ENCODE measurements around the gene SPATA25.

Gene SPATA25

DNA sequence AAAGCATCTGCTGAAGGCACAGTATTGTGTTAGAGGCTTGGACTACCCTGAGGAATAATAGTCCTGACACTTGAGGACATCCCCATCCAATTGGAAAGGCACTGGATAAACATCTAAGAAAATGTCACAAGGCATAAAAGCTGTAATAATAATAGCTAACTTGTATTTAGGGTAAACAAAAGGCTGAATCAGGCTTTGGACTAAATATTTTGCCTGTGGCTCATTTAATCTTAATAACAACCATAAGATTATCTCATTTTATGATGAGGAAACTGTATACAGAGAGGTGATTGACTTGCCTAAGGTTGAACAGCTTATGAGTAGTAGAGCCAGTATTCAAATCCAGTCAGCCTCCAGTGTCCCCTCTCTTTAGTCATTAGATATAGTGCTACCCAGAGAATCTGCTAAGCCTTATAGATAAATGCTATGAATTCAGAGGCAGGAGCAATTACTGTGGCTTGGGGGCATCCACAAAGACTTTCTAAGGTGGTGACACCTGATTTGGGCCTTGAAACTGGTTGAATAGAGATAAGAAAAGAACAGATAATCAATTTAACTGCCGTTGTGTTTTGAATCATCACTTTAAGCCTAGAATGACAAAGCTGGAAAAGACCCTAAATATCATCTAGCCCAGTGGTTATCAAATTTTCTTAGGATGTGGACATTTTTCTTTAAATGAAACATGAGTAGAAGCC, 13.9 kb downstream of the SPATA25 start:
- Mint-ChIP-seq H3K27me3 (no peaks in the 10 kb centered on the region), H3K9me3 (no peaks in the 10 kb centered on the region), H3K27ac (no peak overlapping the region), H3K36me3 (ENCODE audit: low read depth) (no peaks in the 10 kb centered on the region), H3K4me3 (no peak overlapping the region), H3K4me1 (no peaks in the 10 kb centered on the region)
- no peak for DNase-seq
- ATAC-seq = no peak

DNA sequence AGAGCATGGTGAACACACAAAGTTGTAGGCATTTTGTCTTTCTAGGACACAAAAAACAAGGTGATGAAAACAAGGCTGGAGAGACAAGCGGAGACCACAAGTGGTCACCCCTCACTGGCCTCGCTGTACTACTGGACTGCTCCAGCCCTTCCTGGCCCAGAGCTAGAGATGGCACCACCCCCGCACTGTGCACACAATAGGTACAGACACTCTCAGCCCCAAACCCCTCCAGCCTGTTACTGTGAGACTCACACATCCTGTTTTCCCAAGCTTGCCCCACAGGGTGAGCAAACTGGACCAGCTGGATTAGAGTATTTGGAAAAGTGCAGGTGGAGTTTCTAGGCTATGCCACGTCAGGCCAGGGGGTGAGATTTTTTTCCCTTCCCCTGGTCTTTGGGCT, 14.8 kb downstream of the SPATA25 start:
- DNase-seq (no peak), ATAC-seq (no peak)
- H3K4me3 Mint-ChIP-seq = no peak overlapping the region
- no peaks in the 10 kb centered on the region for H3K9me3 Mint-ChIP-seq
- H3K4me1 Mint-ChIP-seq = no peaks in the 10 kb centered on the region
- no peaks in the 10 kb centered on the region for H3K27me3 Mint-ChIP-seq
- H3K27ac Mint-ChIP-seq = no peak overlapping the region
- no peaks in the 10 kb centered on the region for H3K36me3 Mint-ChIP-seq (ENCODE audit: low read depth)

DNA sequence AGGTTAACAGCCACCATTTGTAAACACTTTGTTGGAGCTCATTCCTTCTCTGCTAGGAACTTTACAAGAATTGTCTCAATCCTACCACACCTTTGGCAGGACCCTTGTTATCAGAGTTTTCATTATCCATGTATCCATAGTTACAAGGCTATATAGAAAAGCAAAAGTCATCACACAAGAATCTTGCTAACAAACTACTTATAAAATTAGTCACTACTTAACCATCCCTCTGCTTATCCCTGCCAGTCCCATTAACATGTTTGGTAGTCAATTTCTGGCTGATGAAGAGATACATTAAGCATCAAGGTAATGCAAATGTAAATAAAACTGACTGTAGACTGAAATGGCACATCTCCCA, 19.6 kb downstream of the SPATA25 start:
- Mint-ChIP-seq H3K27me3 (no peaks in the 10 kb centered on the region), H3K36me3 (ENCODE audit: low read depth) (no peaks in the 10 kb centered on the region), H3K4me3 (no peak overlapping the region), H3K27ac (no peak overlapping the region), H3K4me1 (no peaks in the 10 kb centered on the region), H3K9me3 (no peaks in the 10 kb centered on the region)
- ATAC-seq = no peak
- DNase-seq = no peak

DNA sequence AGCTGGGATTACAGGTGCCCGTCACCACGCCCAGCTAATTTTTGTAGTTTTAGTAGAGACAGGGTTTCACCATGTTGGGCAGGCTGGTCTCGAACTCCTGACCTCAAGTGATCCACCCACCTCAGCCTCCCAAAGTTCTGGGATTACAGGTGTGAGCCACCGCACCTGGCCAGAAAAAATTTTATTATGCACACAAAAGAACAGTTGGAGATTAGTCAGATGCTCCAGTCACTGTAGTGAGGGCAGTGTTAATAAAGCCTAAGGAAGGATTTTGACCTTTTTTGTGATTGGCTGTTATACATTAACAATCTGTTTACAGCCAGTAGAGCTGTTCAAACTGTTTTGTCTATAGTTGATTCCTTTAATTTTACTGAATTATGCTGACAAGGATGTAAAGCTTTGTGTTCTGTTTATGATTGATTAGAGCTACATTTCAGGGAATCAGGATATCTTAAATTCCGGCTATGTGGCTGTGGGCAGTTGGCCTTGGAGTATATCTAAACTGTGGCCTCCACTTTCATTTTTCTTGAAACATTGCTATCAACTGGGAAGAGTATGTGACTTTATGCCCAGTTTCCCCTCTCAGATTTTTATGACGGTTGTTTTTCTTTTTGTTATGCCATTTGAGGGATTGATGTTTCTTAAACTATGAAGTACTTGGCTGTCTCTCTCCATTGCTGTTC, 20.1 kb downstream of the SPATA25 start:
- Mint-ChIP-seq H3K27ac (no peak overlapping the region), H3K4me3 (no peak overlapping the region), H3K27me3 (no peaks in the 10 kb centered on the region), H3K36me3 (ENCODE audit: low read depth) (no peaks in the 10 kb centered on the region), H3K9me3 (no peaks in the 10 kb centered on the region), H3K4me1 (no peaks in the 10 kb centered on the region)
- no peak for DNase-seq
- ATAC-seq = no peak

DNA sequence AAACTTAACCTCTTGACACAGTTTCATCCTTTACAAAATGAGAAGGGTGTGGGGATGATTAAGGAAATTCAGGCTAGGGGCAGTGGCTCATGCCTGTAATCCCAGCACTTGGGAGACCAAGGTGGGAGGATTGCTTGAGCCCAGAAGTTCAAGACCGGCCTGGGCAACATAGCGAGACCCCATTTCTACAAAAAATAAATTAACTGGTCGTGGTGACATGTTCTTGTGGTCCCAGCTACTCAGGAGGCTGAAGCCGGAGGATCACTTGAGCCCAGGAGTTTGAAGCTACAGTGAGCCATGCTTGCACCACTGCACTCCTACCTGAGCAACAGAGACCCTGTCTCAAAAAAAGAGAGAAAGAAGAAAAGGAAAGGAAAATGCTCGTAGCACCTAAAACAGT, 21.0 kb downstream of the SPATA25 start:
- no peak for DNase-seq

DNA sequence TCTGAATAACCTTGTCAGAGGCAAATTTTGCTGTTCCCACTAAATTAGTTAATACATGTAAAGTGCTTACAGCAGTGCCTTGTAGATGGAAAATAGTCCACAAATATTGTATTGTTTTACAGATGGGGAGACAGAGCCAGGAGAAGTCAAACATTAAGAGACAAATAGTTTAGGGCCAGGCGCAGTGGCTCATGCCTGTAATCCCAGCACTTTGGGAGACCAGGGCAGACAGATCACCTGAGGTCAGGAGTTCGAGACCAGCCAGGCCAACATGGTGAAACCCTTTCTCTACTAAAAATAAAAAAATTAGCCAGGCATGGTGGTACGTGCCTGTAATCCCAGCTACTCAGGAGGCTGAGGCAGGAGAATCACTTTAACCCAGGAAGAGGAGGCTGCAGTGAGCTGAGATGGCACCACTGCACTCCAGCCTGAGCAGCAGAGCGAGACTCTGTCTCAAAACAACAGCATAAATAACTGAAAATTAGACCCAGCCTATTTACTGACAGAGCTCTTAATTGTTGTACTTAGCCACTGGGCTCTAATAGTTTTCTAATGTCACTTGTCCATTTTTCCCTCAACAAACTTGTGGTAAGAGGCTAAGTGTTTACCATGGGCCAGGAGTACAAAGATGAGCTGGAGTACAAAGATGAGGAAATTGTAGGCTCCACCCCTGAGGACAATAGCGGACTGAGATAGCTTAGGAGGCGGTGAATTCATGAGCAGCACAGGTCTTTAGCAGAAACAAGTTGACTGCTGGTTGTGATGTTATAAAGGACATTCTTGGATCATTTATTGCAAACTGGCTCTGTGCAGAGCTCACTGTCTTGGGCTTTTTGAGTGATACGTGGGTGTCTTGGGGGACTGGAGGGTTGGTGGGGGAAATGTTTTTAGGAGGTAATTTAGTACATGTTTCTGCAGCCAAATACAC, 23.6 kb downstream of the SPATA25 start:
- no peaks in the 10 kb centered on the region for H3K27me3 Mint-ChIP-seq
- ATAC-seq = no peak
- H3K4me3 Mint-ChIP-seq = no peak overlapping the region
- no peaks in the 10 kb centered on the region for H3K36me3 Mint-ChIP-seq (ENCODE audit: low read depth)
- no peaks in the 10 kb centered on the region for H3K9me3 Mint-ChIP-seq
- DNase-seq = no peak
- no peak overlapping the region for H3K27ac Mint-ChIP-seq
- H3K4me1 Mint-ChIP-seq = peaks cover 2% of the 10 kb centered on the region

More for the DNA sequence above, 21.0 kb downstream of the SPATA25 start:
- H3K36me3 Mint-ChIP-seq (ENCODE audit: low read depth) = no peaks in the 10 kb centered on the region
- no peak overlapping the region for H3K4me3 Mint-ChIP-seq
- no peak for ATAC-seq
- no peaks in the 10 kb centered on the region for H3K27me3 Mint-ChIP-seq
- H3K9me3 Mint-ChIP-seq = no peaks in the 10 kb centered on the region
- H3K27ac Mint-ChIP-seq = no peak overlapping the region
- H3K4me1 Mint-ChIP-seq = no peaks in the 10 kb centered on the region

DNA sequence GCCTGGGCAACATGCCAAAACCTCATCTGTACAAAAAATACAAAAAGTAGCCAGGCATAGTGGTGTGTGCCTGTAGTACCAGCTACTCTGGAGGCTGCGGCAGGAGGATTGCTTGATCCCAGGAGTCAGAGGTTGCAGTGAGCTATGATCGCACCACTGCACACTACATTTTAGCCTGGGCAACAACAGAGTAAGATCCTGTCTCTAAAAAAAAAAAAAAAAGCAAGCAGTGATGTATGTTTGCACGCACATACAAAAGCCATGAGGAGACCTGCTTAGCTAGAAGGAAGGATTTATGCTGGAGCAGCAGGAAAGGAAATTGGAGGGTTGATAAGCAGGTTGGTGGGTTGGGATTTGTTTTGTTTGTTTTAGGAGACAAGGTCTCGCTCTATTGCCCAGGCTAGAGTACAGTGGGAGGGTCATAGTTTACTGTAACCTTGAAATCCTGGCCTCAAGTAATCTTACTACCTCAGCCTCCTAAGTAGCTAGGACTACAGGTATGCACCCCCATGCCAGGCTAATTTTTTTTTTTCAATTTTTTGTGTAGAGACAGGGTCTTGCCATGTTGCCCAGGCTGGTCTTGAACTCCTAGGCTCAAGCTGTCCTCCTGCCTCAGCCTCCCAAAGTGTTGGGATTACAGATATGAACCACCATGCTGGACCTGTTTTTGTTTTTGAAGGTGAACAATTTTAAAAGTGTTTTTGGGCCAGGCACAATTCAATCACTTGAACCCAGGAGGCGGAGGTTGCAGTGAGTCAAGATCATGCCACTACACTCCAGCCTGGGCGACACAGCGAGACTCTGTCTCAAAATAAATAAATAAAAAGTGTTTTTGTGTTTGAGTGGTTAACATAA, 26.0 kb downstream of the SPATA25 start:
- no peak for ATAC-seq
- Mint-ChIP-seq H3K4me3 (no peak overlapping the region), H3K4me1 (peaks cover 18% of the 10 kb centered on the region), H3K36me3 (ENCODE audit: low read depth) (no peaks in the 10 kb centered on the region), H3K27me3 (no peaks in the 10 kb centered on the region), H3K27ac (no peak overlapping the region), H3K9me3 (no peaks in the 10 kb centered on the region)
- no peak for DNase-seq

DNA sequence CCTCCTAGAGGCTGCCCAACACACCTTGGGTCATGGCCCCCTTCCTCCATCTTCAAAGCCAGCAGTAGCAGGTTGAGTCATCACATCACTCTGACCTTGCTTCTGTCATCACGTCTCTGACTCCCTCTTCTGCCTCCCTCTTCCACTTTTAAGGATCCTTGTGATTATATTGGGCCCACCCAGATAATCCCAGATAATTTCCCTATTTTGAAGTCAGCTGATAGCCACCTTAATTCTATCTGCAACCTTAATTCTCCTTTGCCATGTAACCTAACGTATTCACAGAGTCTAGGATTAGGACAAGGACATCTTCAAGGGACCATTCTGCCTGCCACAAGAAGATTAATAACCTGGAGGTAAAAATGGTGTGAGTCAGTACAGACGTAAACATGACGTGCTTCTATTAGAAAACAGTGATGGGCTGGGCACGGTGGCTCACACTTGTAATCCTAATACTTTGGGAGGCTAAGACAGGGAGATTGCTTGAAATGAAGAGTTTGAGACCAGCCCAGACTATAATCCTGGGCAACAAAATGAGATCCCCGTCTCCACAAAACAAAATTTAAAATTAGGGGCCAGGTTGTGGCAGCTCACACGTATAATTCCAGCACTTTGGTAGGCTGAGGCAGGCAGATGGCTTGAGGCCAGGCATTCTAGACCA, 26.7 kb downstream of the SPATA25 start:
- no peak for DNase-seq
- Mint-ChIP-seq H3K9me3 (no peaks in the 10 kb centered on the region), H3K27ac (no peak overlapping the region), H3K4me3 (no peak overlapping the region), H3K36me3 (ENCODE audit: low read depth) (no peaks in the 10 kb centered on the region), H3K4me1 (peaks cover 26% of the 10 kb centered on the region), H3K27me3 (no peaks in the 10 kb centered on the region)
- ATAC-seq = no peak

DNA sequence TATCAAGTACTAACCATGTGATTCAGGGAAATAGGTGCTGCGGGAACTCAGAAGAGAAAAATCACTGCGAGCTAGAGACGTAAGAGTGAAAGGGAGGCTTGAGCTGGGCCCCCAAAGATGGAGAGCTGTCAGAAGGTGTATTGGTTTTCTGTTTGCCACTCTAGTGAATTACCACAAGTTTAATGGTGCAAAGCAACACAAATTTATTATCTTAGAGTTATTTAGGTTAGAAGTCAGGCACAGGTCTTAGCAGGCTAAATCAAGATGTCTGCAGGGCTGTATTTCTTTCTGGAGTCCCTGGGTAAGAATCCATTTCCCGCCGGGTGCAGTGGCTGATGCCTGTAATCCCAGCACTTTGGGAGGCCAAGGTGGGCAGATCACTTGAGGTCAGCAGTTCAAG, 27.5 kb downstream of the SPATA25 start:
- H3K4me1 Mint-ChIP-seq = peaks cover 33% of the 10 kb centered on the region
- no peak overlapping the region for H3K27ac Mint-ChIP-seq
- DNase-seq = no peak
- no peak overlapping the region for H3K4me3 Mint-ChIP-seq
- no peaks in the 10 kb centered on the region for H3K9me3 Mint-ChIP-seq
- no peaks in the 10 kb centered on the region for H3K27me3 Mint-ChIP-seq
- H3K36me3 Mint-ChIP-seq (ENCODE audit: low read depth) = no peaks in the 10 kb centered on the region
- ATAC-seq = no peak

DNA sequence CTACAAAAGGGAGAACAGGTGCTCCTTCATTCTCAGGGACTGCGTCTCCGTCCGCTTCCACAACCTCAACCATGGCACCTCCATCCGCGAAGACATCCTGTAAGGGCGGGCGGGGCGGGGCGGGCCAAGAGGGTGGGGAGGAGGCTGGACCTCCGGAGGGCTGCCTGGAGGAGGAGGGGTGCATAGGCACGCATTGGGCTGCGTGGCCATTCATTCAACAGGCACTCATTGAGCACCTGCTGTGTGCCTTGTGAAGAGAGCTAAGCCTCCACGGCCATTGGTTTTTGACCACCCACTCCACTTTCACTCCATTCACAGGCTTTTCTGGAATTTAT, 29.6 kb downstream of the SPATA25 start:
- peaks cover 38% of the 10 kb centered on the region for H3K4me1 Mint-ChIP-seq
- peak; percentile 59 for ATAC-seq
- H3K27me3 Mint-ChIP-seq = no peaks in the 10 kb centered on the region
- H3K4me3 Mint-ChIP-seq = peak overlapping the region; percentile 95
- DNase-seq = peak; percentile 51
- peak overlapping the region; percentile 96 for H3K27ac Mint-ChIP-seq
- no peaks in the 10 kb centered on the region for H3K36me3 Mint-ChIP-seq (ENCODE audit: low read depth)
- no peaks in the 10 kb centered on the region for H3K9me3 Mint-ChIP-seq

DNA sequence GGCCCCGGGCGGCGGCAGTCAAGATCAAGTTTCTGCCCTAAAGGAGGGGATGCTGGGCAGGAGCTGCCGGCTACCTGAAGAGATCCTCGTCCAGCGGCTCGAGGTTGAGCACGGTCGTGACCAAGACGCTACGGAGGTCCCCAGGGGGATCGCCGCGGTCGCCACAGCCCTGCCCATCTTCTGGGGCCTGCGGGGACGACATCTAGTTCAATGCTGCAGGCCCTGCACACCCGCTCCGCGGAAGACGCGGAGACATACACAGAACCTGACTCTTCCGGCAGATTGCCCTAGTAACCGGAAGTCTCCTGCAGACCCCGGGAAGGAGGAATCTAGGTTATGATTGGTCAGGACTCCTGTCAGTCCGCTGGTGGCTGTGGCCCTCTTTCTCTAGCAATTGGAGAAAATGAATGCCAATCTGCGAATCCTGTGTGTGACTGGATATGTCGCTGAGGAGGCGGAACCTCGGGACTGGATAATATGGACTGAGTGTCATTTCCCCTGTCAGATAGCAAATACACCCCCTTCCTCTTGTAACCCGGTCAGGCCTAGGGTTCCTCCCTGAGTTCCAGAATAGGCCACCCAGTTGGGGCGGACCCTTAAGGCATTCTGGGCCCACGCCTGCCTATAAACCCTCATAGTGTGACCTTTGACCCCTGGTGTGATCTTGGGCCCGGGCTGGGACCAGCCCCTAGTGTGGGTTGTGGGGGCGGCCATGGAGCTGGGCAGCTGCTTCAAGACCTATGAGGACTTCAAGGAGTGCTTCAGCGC, 30.1 kb downstream of the SPATA25 start, which contains the start of the genes ACOT8 and ZSWIM3:
Gene ACOT8, minus strand, starts transcription at position 279 of the 768 bp plus-strand sequence. Its CDS starts 77 bp downstream, at position 202.
Gene ZSWIM3, plus strand, starts transcription at position 501 of the 768 bp plus-strand sequence. Its CDS starts 212 bp downstream, at position 713.
- H3K27ac Mint-ChIP-seq = peak within 1 kb of the TSS; percentile 96
- peaks cover 38% of the 10 kb centered on the region for H3K4me1 Mint-ChIP-seq
- H3K36me3 Mint-ChIP-seq (ENCODE audit: low read depth) = peaks cover 2% of the 10 kb centered on the region
- no peaks in the 10 kb centered on the region for H3K9me3 Mint-ChIP-seq
- DNase-seq (peak; percentile 90), ATAC-seq (peak; percentile 99)
- no peaks in the 10 kb centered on the region for H3K27me3 Mint-ChIP-seq
- peak within 1 kb of the TSS; percentile 95 for H3K4me3 Mint-ChIP-seq

DNA sequence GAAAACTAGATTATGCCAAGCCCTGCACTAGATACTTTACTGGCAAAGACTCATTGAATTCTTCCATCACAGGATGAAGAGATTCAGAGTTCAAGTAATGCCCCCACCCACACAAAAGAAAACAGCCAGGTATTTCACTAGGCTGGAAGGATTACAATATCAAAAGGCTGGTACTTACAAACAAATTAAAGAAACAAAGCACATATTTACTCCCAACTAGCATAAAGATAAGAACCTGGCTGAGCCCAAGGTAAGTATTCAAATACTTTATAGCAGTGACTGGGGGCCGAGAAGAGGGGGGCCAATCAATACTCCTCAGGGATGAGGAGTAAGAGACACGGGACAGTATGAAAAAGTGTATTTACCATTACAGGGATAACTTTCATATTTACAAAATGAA, 33.9 kb downstream of the SPATA25 start:
- no peak for DNase-seq
- no peak overlapping the region for H3K27ac Mint-ChIP-seq
- H3K4me1 Mint-ChIP-seq = peaks cover 34% of the 10 kb centered on the region
- ATAC-seq = no peak
- no peaks in the 10 kb centered on the region for H3K9me3 Mint-ChIP-seq
- H3K27me3 Mint-ChIP-seq = no peaks in the 10 kb centered on the region
- H3K4me3 Mint-ChIP-seq = no peak overlapping the region
- peaks cover 3% of the 10 kb centered on the region for H3K36me3 Mint-ChIP-seq (ENCODE audit: low read depth)

DNA sequence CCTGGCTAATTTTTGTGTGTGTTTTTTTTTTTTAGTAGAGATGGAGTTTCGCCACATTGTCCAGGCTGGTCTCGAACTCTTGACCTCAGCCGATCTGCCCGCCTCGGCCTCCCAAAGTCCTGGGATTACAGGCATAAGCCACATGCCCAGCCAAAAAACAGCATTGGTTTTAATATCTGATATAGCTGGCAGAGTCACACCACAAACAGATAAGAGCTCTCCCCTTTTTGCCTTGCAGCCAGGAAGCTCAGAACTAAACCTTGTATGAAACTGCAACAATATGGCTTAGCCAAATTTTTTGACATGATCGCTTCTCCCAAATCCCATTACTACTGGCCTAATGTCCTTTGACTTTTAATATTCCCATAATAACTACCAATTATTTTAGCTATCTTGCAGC, 35.1 kb downstream of the SPATA25 start:
- Mint-ChIP-seq H3K27me3 (no peaks in the 10 kb centered on the region), H3K27ac (no peak overlapping the region), H3K4me3 (no peak overlapping the region), H3K4me1 (peaks cover 23% of the 10 kb centered on the region), H3K9me3 (no peaks in the 10 kb centered on the region), H3K36me3 (ENCODE audit: low read depth) (peaks cover 3% of the 10 kb centered on the region)
- no peak for DNase-seq
- ATAC-seq = no peak
